Endodermal cell (in vitro differentiated cells): Measurements from ENCODE around the gene ZSCAN4. TPM values are rescaled to one million over a fixed set of nuclear protein-coding genes. Genes with fewer than 3 reads are reported as not detected.

Source experiments
- DNase-seq: peaks from one replicate; pipeline ENCODE4 v3.0.0-alpha.2; 2017
- H3K27ac ChIP-seq: 2 replicates; pipeline ENCODE4 v1.5.1; 2013; ENCODE audit warnings: mild to moderate bottlenecking, low read depth, low read length, moderate library complexity
- H3K27me3 ChIP-seq: 2 replicates; pipeline ENCODE4 v1.6.1; 2013; ENCODE audit warnings: mild to moderate bottlenecking, low read length, moderate library complexity; ENCODE audit not compliant: insufficient read depth, control insufficient read depth, poor library complexity, severe bottlenecking
- H3K36me3 ChIP-seq: 2 replicates; pipeline ENCODE4 v1.7.0; 2013; ENCODE audit warnings: mild to moderate bottlenecking, low read length, moderate library complexity; ENCODE audit not compliant: control insufficient read depth, insufficient read depth
- H3K4me1 ChIP-seq: one replicate; pipeline ENCODE4 v1.7.0; 2013; ENCODE audit warnings: low read length; ENCODE audit not compliant: control insufficient read depth, insufficient read depth
- H3K4me3 ChIP-seq: 2 replicates; pipeline ENCODE4 v1.5.1; 2013; ENCODE audit warnings: mild to moderate bottlenecking, low read length, moderate library complexity
- H3K9ac ChIP-seq: 2 replicates; pipeline ENCODE4 v1.6.1; 2013; ENCODE audit warnings: mild to moderate bottlenecking, low read length, moderate library complexity; ENCODE audit not compliant: poor library complexity, severe bottlenecking; ENCODE audit errors: extremely low read depth
- H3K9me3 ChIP-seq: 2 replicates; pipeline ENCODE4 v1.6.1; 2013; ENCODE audit warnings: mild to moderate bottlenecking, low read length, moderate library complexity; ENCODE audit not compliant: control insufficient read depth
- H3K27ac Mint-ChIP-seq: 2 replicates; pipeline ENCODE4 v1.8.0; 2020; ENCODE audit warnings: mixed read lengths
- H3K27me3 Mint-ChIP-seq: 2 replicates; pipeline ENCODE4 v1.8.0; 2021; ENCODE audit warnings: mild to moderate bottlenecking, mixed read lengths; ENCODE audit not compliant: insufficient read depth
- H3K36me3 Mint-ChIP-seq: 2 replicates; pipeline ENCODE4 v1.8.0; 2020; ENCODE audit warnings: low read depth, mixed read lengths
- H3K4me1 Mint-ChIP-seq: 2 replicates; pipeline ENCODE4 v1.8.0; 2020; ENCODE audit warnings: mixed read lengths
- H3K4me3 Mint-ChIP-seq: 2 replicates; pipeline ENCODE4 v1.8.0; 2020; ENCODE audit warnings: mild to moderate bottlenecking, moderate library complexity, mixed read lengths
- H3K9me3 Mint-ChIP-seq: 2 replicates; pipeline ENCODE4 v1.8.0; 2020; ENCODE audit warnings: mild to moderate bottlenecking, mixed read lengths
- WGBS, 2 experiments: methylation state at CpG; one replicate each; pipeline versions ENCODE4 v1.1.5 to v1.1.7; 2013; ENCODE audit warnings: missing lambda C conversion rate in 2 of 2, mixed read lengths in 1 of 2; ENCODE audit not compliant: insufficient coverage in 1 of 2, insufficient read length in 1 of 2; 5-methylcytosine and 5-hydroxymethylcytosine counted together
- total RNA-seq, 2 donors: library from RNA; stranded (reverse); fragmentation: NEBNext Ultra II Directional in 1 of 2; extraction: Animal tissue kit (Norgen Biotek cat#: 25700) in 1 of 2; gene quantifications; 2 replicates in 1 of 2; 3 replicates in 1 of 2; pipeline ENCODE4 v1.2.1, GENCODE V29; 2021
- TF ChIP-seq, protein P1 (sequence below): fragments of 200-600 bp; sonication (generic); conservative IDR thresholded peaks from 2 replicates; pipeline ENCODE4 v1.5.0; 2021; ENCODE audit warnings: antibody characterized with exemption, mild to moderate bottlenecking

ZSCAN4 gene
- total RNA-seq, 2 donors from 2014 or later, result not detected

DNA sequence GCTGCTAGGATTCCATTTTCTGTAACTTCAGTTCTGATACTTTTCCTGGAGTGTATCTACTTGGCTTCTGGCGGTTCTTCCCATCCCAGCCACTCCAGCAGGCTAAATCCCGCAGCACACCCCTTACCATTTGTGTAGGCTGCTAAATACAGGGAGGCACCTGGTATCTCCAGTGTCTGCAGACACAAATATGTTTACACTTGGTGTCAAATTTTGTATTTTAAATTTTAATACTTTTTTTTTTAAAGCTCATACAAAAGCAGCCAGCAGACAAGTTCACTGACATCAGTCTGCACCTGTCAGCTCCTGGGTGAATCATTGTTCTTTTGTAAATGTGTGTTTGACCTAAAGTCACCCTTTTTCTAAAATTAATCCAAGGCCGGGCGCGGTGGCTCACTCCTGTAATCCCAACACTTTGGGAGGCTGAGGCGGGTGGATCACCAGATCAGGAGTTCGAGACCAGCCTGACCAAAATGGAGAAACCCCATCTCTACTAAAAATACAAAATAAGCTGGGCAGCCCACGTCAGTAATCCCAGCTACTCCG, 3.4 kb upstream of the ZSCAN4 start:
- Histone ChIP-seq H3K9me3 (no peaks in the 10 kb centered on the region), H3K4me1 (no peaks in the 10 kb centered on the region), H3K27ac (no peak overlapping the region), H3K4me3 (no peak overlapping the region), H3K36me3 (no peaks in the 10 kb centered on the region), H3K9ac (no peak overlapping the region), H3K27me3 (peaks cover 35% of the 10 kb centered on the region)
- no peak for DNase-seq
- H3K27me3 Mint-ChIP-seq, result peaks cover 23% of the 10 kb centered on the region
- H3K27ac Mint-ChIP-seq, result no peak overlapping the region
- H3K9me3 Mint-ChIP-seq, result no peaks in the 10 kb centered on the region
- no peaks in the 10 kb centered on the region for H3K36me3 Mint-ChIP-seq
- WGBS, 2 experiments, result 93 to 100% methylated on average over 2 to 9 of the region's 9 CpGs
- peak overlapping the region; percentile 63 for H3K4me3 Mint-ChIP-seq
- no peaks in the 10 kb centered on the region for H3K4me1 Mint-ChIP-seq
- TF ChIP-seq, protein P1, sequence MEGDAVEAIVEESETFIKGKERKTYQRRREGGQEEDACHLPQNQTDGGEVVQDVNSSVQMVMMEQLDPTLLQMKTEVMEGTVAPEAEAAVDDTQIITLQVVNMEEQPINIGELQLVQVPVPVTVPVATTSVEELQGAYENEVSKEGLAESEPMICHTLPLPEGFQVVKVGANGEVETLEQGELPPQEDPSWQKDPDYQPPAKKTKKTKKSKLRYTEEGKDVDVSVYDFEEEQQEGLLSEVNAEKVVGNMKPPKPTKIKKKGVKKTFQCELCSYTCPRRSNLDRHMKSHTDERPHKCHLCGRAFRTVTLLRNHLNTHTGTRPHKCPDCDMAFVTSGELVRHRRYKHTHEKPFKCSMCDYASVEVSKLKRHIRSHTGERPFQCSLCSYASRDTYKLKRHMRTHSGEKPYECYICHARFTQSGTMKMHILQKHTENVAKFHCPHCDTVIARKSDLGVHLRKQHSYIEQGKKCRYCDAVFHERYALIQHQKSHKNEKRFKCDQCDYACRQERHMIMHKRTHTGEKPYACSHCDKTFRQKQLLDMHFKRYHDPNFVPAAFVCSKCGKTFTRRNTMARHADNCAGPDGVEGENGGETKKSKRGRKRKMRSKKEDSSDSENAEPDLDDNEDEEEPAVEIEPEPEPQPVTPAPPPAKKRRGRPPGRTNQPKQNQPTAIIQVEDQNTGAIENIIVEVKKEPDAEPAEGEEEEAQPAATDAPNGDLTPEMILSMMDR, result no peak

DNA sequence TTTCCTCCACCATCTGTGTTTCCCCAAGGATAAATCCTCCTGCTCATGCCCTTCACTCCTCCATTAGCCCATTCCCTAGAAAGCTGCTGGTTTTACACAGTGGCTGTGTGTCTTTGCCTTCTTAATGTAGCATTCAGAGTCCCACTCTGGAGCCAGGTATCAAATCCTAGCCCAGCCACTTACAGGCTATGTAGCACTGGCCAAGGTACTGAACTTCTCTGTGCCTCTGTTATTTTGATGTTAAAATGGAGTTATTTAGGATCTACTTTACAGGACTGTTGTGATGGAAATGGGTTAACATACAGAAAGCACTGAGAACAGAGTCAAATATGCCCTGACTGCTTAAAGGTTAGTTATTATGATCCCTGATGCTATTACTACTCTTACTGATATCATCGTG, 1.5 kb upstream of the ZSCAN4 start:
- Histone ChIP-seq H3K27ac (no peak overlapping the region), H3K4me1 (no peaks in the 10 kb centered on the region), H3K9me3 (no peaks in the 10 kb centered on the region), H3K27me3 (peaks cover 23% of the 10 kb centered on the region), H3K4me3 (no peak overlapping the region), H3K36me3 (no peaks in the 10 kb centered on the region), H3K9ac (no peak overlapping the region)
- no peaks in the 10 kb centered on the region for H3K9me3 Mint-ChIP-seq
- H3K27ac Mint-ChIP-seq, result no peak overlapping the region
- TF ChIP-seq, protein P1, result no peak
- no peaks in the 10 kb centered on the region for H3K36me3 Mint-ChIP-seq
- no peaks in the 10 kb centered on the region for H3K4me1 Mint-ChIP-seq
- WGBS, 2 experiments, result 57 to 78% methylated on average over 1 of the region's 1 CpG
- DNase-seq, result no peak
- peaks cover 28% of the 10 kb centered on the region for H3K27me3 Mint-ChIP-seq
- H3K4me3 Mint-ChIP-seq, result no peak overlapping the region

DNA sequence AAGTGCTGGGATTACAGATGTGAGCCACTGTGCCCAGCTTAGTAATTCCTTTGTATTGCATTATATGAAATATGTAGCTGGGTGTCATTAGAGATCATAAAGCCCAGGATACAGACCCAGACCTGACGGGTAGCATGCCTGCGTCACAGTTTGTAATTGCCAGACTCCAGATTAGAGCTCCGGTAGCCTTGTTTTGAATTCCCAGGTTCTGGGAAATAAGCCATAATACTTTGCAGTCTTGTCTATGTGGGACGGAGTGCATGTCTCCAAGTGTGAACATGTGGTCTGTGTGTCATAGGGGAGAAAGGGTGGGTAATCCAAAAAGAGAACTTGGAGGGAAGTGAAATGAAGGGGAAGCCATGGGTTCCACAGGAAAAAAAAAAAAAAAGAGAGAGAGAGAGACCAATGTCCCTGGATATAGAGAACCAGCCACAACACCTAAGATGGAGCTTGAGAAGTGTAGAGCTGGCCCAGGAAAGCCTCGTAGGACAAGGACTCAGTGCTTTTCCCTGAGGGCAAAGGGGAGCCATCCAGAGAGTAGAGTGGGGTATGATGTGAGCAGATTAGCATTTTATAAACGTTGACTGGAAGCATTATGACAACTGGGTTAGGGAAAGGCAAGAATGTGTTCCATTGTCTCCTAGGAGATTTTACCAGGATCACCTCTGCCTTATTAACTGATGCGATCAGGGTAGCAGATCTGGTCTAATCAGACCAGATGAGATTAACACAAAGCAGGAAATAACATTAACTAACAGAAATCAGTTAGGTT, 2.6 kb downstream of the ZSCAN4 start:
- H3K4me3 Mint-ChIP-seq, result no peak overlapping the region
- H3K9me3 ChIP-seq, result no peaks in the 10 kb centered on the region
- H3K4me1 ChIP-seq, result no peaks in the 10 kb centered on the region
- H3K36me3 ChIP-seq, result no peaks in the 10 kb centered on the region
- no peaks in the 10 kb centered on the region for H3K36me3 Mint-ChIP-seq
- peaks cover 35% of the 10 kb centered on the region for H3K27me3 ChIP-seq
- H3K27ac Mint-ChIP-seq, result no peak overlapping the region
- H3K4me1 Mint-ChIP-seq, result no peaks in the 10 kb centered on the region
- peaks cover 35% of the 10 kb centered on the region for H3K27me3 Mint-ChIP-seq
- no peak overlapping the region for H3K9ac ChIP-seq
- TF ChIP-seq, protein P1, result no peak
- H3K9me3 Mint-ChIP-seq, result no peaks in the 10 kb centered on the region
- H3K27ac ChIP-seq, result no peak overlapping the region
- DNase-seq, result no peak
- no peak overlapping the region for H3K4me3 ChIP-seq
- 76 to 78% methylated on average over 7 of the region's 7 CpGs for WGBS, 2 experiments
